ENCODE results near the gene MUC22.
"Not testable (repeated sequence)": the region's sequence is repeated elsewhere in the genome, so short reads cannot be mapped to it uniquely, and the experiment has no call there.

MUC22 gene

GRCh38 chr6:31041372-31041974 is 31.2 kb downstream of the MUC22 start:
- Histone ChIP-seq H3K36me3 (ENCODE audit: control insufficient read depth, low read depth, low read length) (no peaks in the 10 kb centered on the region), H3K4me1 (ENCODE audit: control insufficient read depth, low read depth, low read length) (no peaks in the 10 kb centered on the region), H3K9me3 (ENCODE audit: control insufficient read depth, low read depth, low read length) (no peaks in the 10 kb centered on the region), H3K4me3 (ENCODE audit: low read length) (no peak overlapping the region), H3K27ac (ENCODE audit: low read length) (no peak overlapping the region), H3K27me3 (ENCODE audit: control insufficient read depth, insufficient read depth, low read length) (no peaks in the 10 kb centered on the region), H3K9ac (ENCODE audit: low read length) (no peak overlapping the region)

DNA sequence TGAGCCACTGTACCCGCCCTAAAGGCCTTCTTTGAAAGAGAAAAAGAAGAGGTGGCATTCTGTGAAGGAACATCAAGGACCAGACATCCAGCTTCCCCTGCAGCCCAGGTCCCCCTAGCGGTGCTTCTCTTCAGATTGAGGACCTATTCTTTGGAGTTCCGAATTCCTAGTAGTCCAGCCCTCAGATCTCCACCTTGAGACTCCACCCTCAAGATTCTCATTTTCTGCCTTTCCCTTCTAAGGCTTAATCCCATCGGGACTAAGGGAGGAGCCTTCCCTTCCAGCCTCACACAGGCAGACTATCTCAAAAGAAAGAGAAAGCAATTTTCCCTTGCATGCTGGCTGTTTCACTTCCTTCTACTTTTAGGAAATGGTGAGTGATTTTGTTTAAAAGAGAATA is 32.5 kb downstream of the MUC22 start:
- H3K36me3 ChIP-seq (ENCODE audit: control insufficient read depth, low read depth, low read length) = no peaks in the 10 kb centered on the region
- no peaks in the 10 kb centered on the region for H3K4me1 ChIP-seq (ENCODE audit: control insufficient read depth, low read depth, low read length)
- H3K27ac ChIP-seq (ENCODE audit: low read length) = no peak overlapping the region
- H3K9ac ChIP-seq (ENCODE audit: low read length) = no peak overlapping the region
- no peak overlapping the region for H3K4me3 ChIP-seq (ENCODE audit: low read length)
- no peaks in the 10 kb centered on the region for H3K9me3 ChIP-seq (ENCODE audit: control insufficient read depth, low read depth, low read length)
- no peaks in the 10 kb centered on the region for H3K27me3 ChIP-seq (ENCODE audit: control insufficient read depth, insufficient read depth, low read length)

DNA sequence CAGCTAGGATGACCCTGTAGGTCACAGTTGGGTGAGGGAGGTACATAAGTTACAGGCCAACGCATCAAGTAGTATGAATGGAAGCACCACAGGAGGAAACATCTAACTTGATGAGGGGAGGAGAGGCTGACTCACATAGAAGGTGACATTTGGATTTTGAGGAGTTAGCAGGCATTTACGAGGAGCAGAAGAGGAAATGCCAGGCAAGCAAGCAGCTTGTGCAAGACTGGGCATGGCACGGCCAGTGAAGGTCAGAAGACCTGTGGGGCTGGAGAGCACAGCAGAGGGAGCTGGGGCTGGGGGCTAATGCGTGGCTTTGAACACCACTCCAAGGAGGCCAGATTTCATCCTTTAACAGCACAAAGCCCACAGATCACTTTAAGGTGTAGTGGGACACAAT is 37.8 kb downstream of the MUC22 start:
- Histone ChIP-seq H3K4me3 (ENCODE audit: low read length) (no peak overlapping the region), H3K4me1 (ENCODE audit: control insufficient read depth, low read depth, low read length) (no peaks in the 10 kb centered on the region), H3K9ac (ENCODE audit: low read length) (no peak overlapping the region), H3K9me3 (ENCODE audit: control insufficient read depth, low read depth, low read length) (no peaks in the 10 kb centered on the region), H3K27me3 (ENCODE audit: control insufficient read depth, insufficient read depth, low read length) (no peaks in the 10 kb centered on the region), H3K36me3 (ENCODE audit: control insufficient read depth, low read depth, low read length) (no peaks in the 10 kb centered on the region), H3K27ac (ENCODE audit: low read length) (no peak overlapping the region)

GRCh38 chr6:31049518-31049917 is 39.2 kb downstream of the MUC22 start:
- no peak overlapping the region for H3K4me3 ChIP-seq (ENCODE audit: low read length)
- no peaks in the 10 kb centered on the region for H3K4me1 ChIP-seq (ENCODE audit: control insufficient read depth, low read depth, low read length)
- no peaks in the 10 kb centered on the region for H3K36me3 ChIP-seq (ENCODE audit: control insufficient read depth, low read depth, low read length)
- no peak overlapping the region for H3K9ac ChIP-seq (ENCODE audit: low read length)
- H3K27me3 ChIP-seq (ENCODE audit: control insufficient read depth, insufficient read depth, low read length) = no peaks in the 10 kb centered on the region
- H3K27ac ChIP-seq (ENCODE audit: low read length) = no peak overlapping the region
- H3K9me3 ChIP-seq (ENCODE audit: control insufficient read depth, low read depth, low read length) = no peaks in the 10 kb centered on the region

GRCh38 chr6:31053187-31053586 is 42.9 kb downstream of the MUC22 start:
- H3K27me3 ChIP-seq (ENCODE audit: control insufficient read depth, insufficient read depth, low read length); H3K27ac ChIP-seq (ENCODE audit: low read length): not testable (repeated sequence)

GRCh38 chr6:31053873-31054272 is 43.6 kb downstream of the MUC22 start:
- peaks cover 15% of the 10 kb centered on the region for H3K4me1 ChIP-seq (ENCODE audit: control insufficient read depth, low read depth, low read length)
- no peak overlapping the region for H3K9ac ChIP-seq (ENCODE audit: low read length)
- no peak overlapping the region for H3K4me3 ChIP-seq (ENCODE audit: low read length)
- no peaks in the 10 kb centered on the region for H3K36me3 ChIP-seq (ENCODE audit: control insufficient read depth, low read depth, low read length)
- no peaks in the 10 kb centered on the region for H3K27me3 ChIP-seq (ENCODE audit: control insufficient read depth, insufficient read depth, low read length)
- H3K27ac ChIP-seq (ENCODE audit: low read length) = no peak overlapping the region
- no peaks in the 10 kb centered on the region for H3K9me3 ChIP-seq (ENCODE audit: control insufficient read depth, low read depth, low read length)

More at GRCh38 chr6:31053187-31053586, 42.9 kb downstream of the MUC22 start:
- not testable (repeated sequence) for H3K4me3 ChIP-seq (ENCODE audit: low read length); H3K9ac ChIP-seq (ENCODE audit: low read length); H3K9me3 ChIP-seq (ENCODE audit: control insufficient read depth, low read depth, low read length); H3K36me3 ChIP-seq (ENCODE audit: control insufficient read depth, low read depth, low read length)
- H3K4me1 ChIP-seq (ENCODE audit: control insufficient read depth, low read depth, low read length) = peaks cover 14% of the 10 kb centered on the region

GRCh38 chr6:31055441-31055840 is 45.2 kb downstream of the MUC22 start:
- Histone ChIP-seq H3K9me3 (ENCODE audit: control insufficient read depth, low read depth, low read length) (no peaks in the 10 kb centered on the region), H3K27me3 (ENCODE audit: control insufficient read depth, insufficient read depth, low read length) (no peaks in the 10 kb centered on the region), H3K27ac (ENCODE audit: low read length) (no peak overlapping the region), H3K9ac (ENCODE audit: low read length) (no peak overlapping the region), H3K36me3 (ENCODE audit: control insufficient read depth, low read depth, low read length) (no peaks in the 10 kb centered on the region), H3K4me1 (ENCODE audit: control insufficient read depth, low read depth, low read length) (peaks cover 15% of the 10 kb centered on the region), H3K4me3 (ENCODE audit: low read length) (no peak overlapping the region)

- Histone ChIP-seq H3K27me3 (ENCODE audit: control insufficient read depth, insufficient read depth, low read length) (no peaks in the 10 kb centered on the region), H3K27ac (ENCODE audit: low read length) (no peak overlapping the region)
These were observed 47.2 kb downstream of the MUC22 start for GRCh38 chr6:31057426-31058003.

GRCh38 chr6:31058128-31058894 is 48.0 kb downstream of the MUC22 start:
- Histone ChIP-seq H3K27me3 (ENCODE audit: control insufficient read depth, insufficient read depth, low read length) (no peaks in the 10 kb centered on the region), H3K9me3 (ENCODE audit: control insufficient read depth, low read depth, low read length) (no peaks in the 10 kb centered on the region), H3K4me1 (ENCODE audit: control insufficient read depth, low read depth, low read length) (peaks cover 15% of the 10 kb centered on the region), H3K36me3 (ENCODE audit: control insufficient read depth, low read depth, low read length) (no peaks in the 10 kb centered on the region), H3K9ac (ENCODE audit: low read length) (no peak overlapping the region), H3K4me3 (ENCODE audit: low read length) (no peak overlapping the region), H3K27ac (ENCODE audit: low read length) (no peak overlapping the region)

More at GRCh38 chr6:31057426-31058003, 47.2 kb downstream of the MUC22 start:
- Histone ChIP-seq H3K9me3 (ENCODE audit: control insufficient read depth, low read depth, low read length) (no peaks in the 10 kb centered on the region), H3K9ac (ENCODE audit: low read length) (no peak overlapping the region), H3K4me3 (ENCODE audit: low read length) (no peak overlapping the region), H3K4me1 (ENCODE audit: control insufficient read depth, low read depth, low read length) (peaks cover 15% of the 10 kb centered on the region), H3K36me3 (ENCODE audit: control insufficient read depth, low read depth, low read length) (no peaks in the 10 kb centered on the region)

GRCh38 chr6:31060145-31060544 is 49.9 kb downstream of the MUC22 start:
- Histone ChIP-seq H3K4me1 (ENCODE audit: control insufficient read depth, low read depth, low read length) (peaks cover 15% of the 10 kb centered on the region), H3K9me3 (ENCODE audit: control insufficient read depth, low read depth, low read length) (no peaks in the 10 kb centered on the region), H3K27ac (ENCODE audit: low read length) (no peak overlapping the region), H3K9ac (ENCODE audit: low read length) (no peak overlapping the region), H3K4me3 (ENCODE audit: low read length) (no peak overlapping the region), H3K27me3 (ENCODE audit: control insufficient read depth, insufficient read depth, low read length) (no peaks in the 10 kb centered on the region), H3K36me3 (ENCODE audit: control insufficient read depth, low read depth, low read length) (no peaks in the 10 kb centered on the region)

GRCh38 chr6:31063906-31064435 is 53.7 kb downstream of the MUC22 start:
- no peaks in the 10 kb centered on the region for H3K27me3 ChIP-seq (ENCODE audit: control insufficient read depth, insufficient read depth, low read length)
- no peaks in the 10 kb centered on the region for H3K36me3 ChIP-seq (ENCODE audit: control insufficient read depth, low read depth, low read length)
- H3K27ac ChIP-seq (ENCODE audit: low read length) = no peak overlapping the region
- H3K4me1 ChIP-seq (ENCODE audit: control insufficient read depth, low read depth, low read length) = no peaks in the 10 kb centered on the region
- H3K9ac ChIP-seq (ENCODE audit: low read length) = no peak overlapping the region
- H3K9me3 ChIP-seq (ENCODE audit: control insufficient read depth, low read depth, low read length) = no peaks in the 10 kb centered on the region
- H3K4me3 ChIP-seq (ENCODE audit: low read length) = no peak overlapping the region

All from iPS-18a (cell line).